BJ (cell line): ENCODE data around the gene DLX6. TPM values are rescaled to one million over a fixed set of nuclear protein-coding genes. Genes with fewer than 3 reads are reported as not detected.

Experiments
- CTCF ChIA-PET: fragments of 350-600 bp; formaldehyde crosslinking; extraction: SDS; loops from one replicate; lab custom pipeline; 2021; ENCODE audit warnings: antibody characterized with exemption, inconsistent platforms; lab: Yijun Ruan, JAX
- POLR2A ChIA-PET: fragments of 300-600 bp; sonication (Branson Sonifier 250); formaldehyde crosslinking; extraction: SDS; loops from one replicate; lab custom pipeline; 2021; ENCODE audit warnings: antibody characterized with exemption; lab: Charles Lee
- DNase-seq: peaks from one replicate; pipeline ENCODE4 v3.0.0-alpha.2; 2011; ENCODE audit warnings: low read depth
- H3K27me3 ChIP-seq: 2 replicates; pipeline ENCODE4 v1.6.0; 2011; ENCODE audit warnings: low read length; ENCODE audit not compliant: control insufficient read depth, insufficient read depth
- H3K36me3 ChIP-seq: 2 replicates; pipeline ENCODE4 v1.5.1; 2011; ENCODE audit warnings: low read length; ENCODE audit not compliant: control insufficient read depth, insufficient read depth
- H3K4me3 ChIP-seq: 2 replicates; pipeline ENCODE4 v1.5.1; 2011; ENCODE audit warnings: low read depth, mild to moderate bottlenecking, control low read depth, low read length
- CTCF ChIP-seq: IDR thresholded peaks from 2 replicates; pipeline ENCODE4 v1.5.1; 2011; ENCODE audit warnings: low read depth, mild to moderate bottlenecking, control low read depth, inconsistent platforms, low read length, moderate library complexity; ENCODE audit not compliant: insufficient read depth
- polyA plus RNA-seq: library from polyadenylated mRNA; depleted of rRNA; stranded (reverse); fragments of >200 nt; gene quantifications from 2 replicates; pipeline ENCODE4 v1.2.3, GENCODE V29; 2011

DLX6 gene
- polyA plus RNA-seq, 1 experiment: not detected

- H3K36me3 ChIP-seq: no peaks in the 10 kb centered on the region
- ChIA-PET CTCF (no interaction called here), POLR2A (no interaction called here)
- peaks cover 27% of the 10 kb centered on the region for H3K27me3 ChIP-seq
- TF ChIP-seq CTCF: no peak
- H3K4me3 ChIP-seq: no peak overlapping the region
- DNase-seq: no peak
Measured at GRCh38 chr7:97011536-97012364, 6.4 kb downstream of the DLX6 start.

GRCh38 chr7:97012365-97013133, 7.2 kb downstream of the DLX6 start:
- POLR2A ChIA-PET: no interaction called here
- CTCF ChIA-PET: interaction anchor here (0.7 to 1.5 kb wide), 3 partner anchors 13 to 1093 kb away, joined by 3 to 7 read pairs (median 5); no protein-coding TSS in a partner anchor
- Histone ChIP-seq H3K27me3 (peaks cover 28% of the 10 kb centered on the region), H3K36me3 (no peaks in the 10 kb centered on the region), H3K4me3 (no peak overlapping the region)
- TF ChIP-seq CTCF: no peak
- no peak for DNase-seq

GRCh38 chr7:97013134-97013844, 7.9 kb downstream of the DLX6 start:
- no peak for DNase-seq
- ChIA-PET CTCF (interaction anchor here (0.7 to 1.5 kb wide), 3 partner anchors 13 to 1094 kb away, joined by 3 to 7 read pairs (median 5); no protein-coding TSS in a partner anchor), POLR2A (no interaction called here)
- no peak overlapping the region for H3K4me3 ChIP-seq
- H3K36me3 ChIP-seq: no peaks in the 10 kb centered on the region
- TF ChIP-seq CTCF: no peak
- H3K27me3 ChIP-seq: peaks cover 28% of the 10 kb centered on the region

- Histone ChIP-seq H3K27me3 (peaks cover 29% of the 10 kb centered on the region), H3K36me3 (no peaks in the 10 kb centered on the region), H3K4me3 (no peak overlapping the region)
- no peak for TF ChIP-seq CTCF
- CTCF ChIA-PET: interaction anchor here (0.6 to 1.5 kb wide), 3 partner anchors 13 to 1048 kb away, joined by 3 to 7 read pairs (median 5); no protein-coding TSS in a partner anchor
- no peak for DNase-seq
- POLR2A ChIA-PET: no interaction called here
Measured at GRCh38 chr7:97013845-97014134, 8.4 kb downstream of the DLX6 start.
